ENCODE results near the gene FBXO34. TPM values are rescaled to one million over a fixed set of nuclear protein-coding genes. Genes with fewer than 3 reads are reported as not detected.

The FBXO34 gene
- total RNA-seq, 1 donor from 2014 or later = 29.5 TPM

DNA sequence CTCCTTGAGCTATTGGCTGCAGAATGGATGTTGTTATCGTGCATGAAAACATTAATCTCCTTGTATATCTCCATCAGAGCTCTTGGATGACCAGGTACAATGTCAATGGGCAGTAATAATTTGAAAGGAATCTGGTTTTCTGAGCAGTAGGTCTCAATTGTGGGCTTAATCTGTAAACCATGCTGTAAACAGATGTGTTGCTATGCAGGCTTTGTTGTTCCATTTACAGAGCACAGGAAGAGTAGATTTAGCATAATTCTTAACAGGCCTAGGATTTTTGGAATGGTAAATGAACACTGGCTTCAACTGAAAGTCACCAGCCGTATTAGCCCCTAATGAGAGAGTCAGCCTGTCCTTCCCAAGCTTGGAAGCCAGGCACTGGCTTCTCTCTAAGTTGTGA is 90.0 kb downstream of the FBXO34 start:
- H3K27me3 ChIP-seq (ENCODE audit: control insufficient read depth, insufficient read depth, low read length) = no peaks in the 10 kb centered on the region
- FAIRE-seq (no peak), DNase-seq (ENCODE audit: low read depth) (no peak)
- no peak overlapping the region for H3K4me3 ChIP-seq (ENCODE audit: low read depth, low read length)
- no peaks in the 10 kb centered on the region for H3K36me3 ChIP-seq (ENCODE audit: control insufficient read depth, insufficient read depth, low read length)
- TF ChIP-seq, protein P1, sequence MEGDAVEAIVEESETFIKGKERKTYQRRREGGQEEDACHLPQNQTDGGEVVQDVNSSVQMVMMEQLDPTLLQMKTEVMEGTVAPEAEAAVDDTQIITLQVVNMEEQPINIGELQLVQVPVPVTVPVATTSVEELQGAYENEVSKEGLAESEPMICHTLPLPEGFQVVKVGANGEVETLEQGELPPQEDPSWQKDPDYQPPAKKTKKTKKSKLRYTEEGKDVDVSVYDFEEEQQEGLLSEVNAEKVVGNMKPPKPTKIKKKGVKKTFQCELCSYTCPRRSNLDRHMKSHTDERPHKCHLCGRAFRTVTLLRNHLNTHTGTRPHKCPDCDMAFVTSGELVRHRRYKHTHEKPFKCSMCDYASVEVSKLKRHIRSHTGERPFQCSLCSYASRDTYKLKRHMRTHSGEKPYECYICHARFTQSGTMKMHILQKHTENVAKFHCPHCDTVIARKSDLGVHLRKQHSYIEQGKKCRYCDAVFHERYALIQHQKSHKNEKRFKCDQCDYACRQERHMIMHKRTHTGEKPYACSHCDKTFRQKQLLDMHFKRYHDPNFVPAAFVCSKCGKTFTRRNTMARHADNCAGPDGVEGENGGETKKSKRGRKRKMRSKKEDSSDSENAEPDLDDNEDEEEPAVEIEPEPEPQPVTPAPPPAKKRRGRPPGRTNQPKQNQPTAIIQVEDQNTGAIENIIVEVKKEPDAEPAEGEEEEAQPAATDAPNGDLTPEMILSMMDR (IDR thresholded peaks at IDR 0.05; ENCODE audit: insufficient read depth, low read length, severe bottlenecking) = no peak

DNA sequence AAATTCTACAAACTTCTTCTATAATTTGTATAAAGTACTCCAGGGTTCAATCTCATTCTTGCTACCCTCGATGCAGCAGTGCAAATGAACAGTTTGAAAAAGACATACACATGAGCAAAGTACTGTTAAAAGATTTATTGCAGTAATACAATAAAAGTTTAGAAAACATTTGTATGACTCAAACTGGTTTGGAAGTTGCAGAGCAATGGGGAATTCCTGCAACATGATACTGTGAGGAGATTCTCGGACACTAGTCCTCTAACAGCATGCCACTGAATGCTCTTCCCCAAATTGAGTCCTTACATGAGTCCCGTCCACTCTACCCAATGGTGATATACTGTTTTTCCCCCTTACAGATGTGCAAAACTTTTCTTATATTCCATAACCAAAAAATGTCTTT is 95.0 kb downstream of the FBXO34 start:
- Histone ChIP-seq H3K4me3 (ENCODE audit: low read depth, low read length) (no peak overlapping the region), H3K27me3 (ENCODE audit: control insufficient read depth, insufficient read depth, low read length) (no peaks in the 10 kb centered on the region), H3K36me3 (ENCODE audit: control insufficient read depth, insufficient read depth, low read length) (peaks cover 1% of the 10 kb centered on the region)
- TF ChIP-seq, protein P1 (IDR thresholded peaks at IDR 0.05; ENCODE audit: insufficient read depth, low read length, severe bottlenecking) = no peak
- peak; percentile 53 for DNase-seq (ENCODE audit: low read depth)
- no peak for FAIRE-seq

DNA sequence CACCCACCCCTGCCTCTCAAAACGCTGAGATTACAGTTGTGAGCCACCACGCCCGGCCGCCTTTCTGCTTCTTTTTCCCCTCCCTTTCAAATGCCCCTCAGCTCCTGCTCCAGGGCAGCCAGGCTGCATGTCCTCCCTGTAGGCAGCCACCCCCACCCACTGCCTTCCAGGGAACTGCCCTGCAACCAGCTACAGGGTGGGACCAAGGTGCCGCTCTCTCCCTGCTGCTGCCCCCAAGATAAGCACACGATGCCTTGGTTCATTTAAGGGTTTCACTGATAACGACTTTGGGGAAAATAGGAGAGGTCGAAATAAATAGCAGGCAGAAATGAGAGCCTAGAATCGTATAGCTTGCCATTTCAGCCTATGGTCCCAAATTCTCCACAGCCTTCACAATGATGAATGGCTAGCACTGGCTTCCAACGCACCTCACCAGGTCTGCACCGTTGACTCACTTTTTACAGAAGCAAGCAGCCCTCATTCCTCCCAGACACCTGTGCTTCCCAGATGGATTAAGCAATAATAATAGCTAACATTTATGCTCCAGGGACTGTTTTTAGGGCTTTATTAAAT is 99.7 kb downstream of the FBXO34 start:
- DNase-seq (ENCODE audit: low read depth) = no peak
- TF ChIP-seq, protein P1 (IDR thresholded peaks at IDR 0.05; ENCODE audit: insufficient read depth, low read length, severe bottlenecking) = no peak
- peaks cover 1% of the 10 kb centered on the region for H3K36me3 ChIP-seq (ENCODE audit: control insufficient read depth, insufficient read depth, low read length)
- H3K27me3 ChIP-seq (ENCODE audit: control insufficient read depth, insufficient read depth, low read length) = no peaks in the 10 kb centered on the region
- no peak for FAIRE-seq
- H3K4me3 ChIP-seq (ENCODE audit: low read depth, low read length) = no peak overlapping the region

DNA sequence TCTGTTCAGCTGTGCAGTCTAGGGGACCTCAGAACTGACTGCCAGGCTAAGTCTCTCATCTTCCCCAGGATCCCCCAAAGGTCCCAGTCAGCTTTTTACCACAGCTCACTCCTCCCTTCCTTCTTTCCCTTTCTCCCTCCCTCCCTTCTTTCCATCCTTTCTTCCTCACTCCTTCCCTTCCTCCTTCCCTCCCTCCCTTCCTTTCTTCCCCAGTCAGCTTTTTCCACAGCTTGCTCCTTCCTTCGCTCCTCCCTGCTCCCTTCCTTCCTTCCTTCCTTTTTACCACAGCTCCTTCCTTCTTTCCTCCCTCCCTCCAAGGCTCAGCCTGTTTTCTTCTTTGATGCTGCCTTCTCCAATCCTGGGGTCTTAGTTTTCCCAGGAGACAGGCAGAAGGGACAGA is 101.2 kb downstream of the FBXO34 start:
- H3K36me3 ChIP-seq (ENCODE audit: control insufficient read depth, insufficient read depth, low read length) = peaks cover 3% of the 10 kb centered on the region
- TF ChIP-seq, protein P1 (IDR thresholded peaks at IDR 0.05; ENCODE audit: insufficient read depth, low read length, severe bottlenecking) = no peak
- DNase-seq (ENCODE audit: low read depth) (no peak), FAIRE-seq (no peak)
- H3K27me3 ChIP-seq (ENCODE audit: control insufficient read depth, insufficient read depth, low read length) = no peaks in the 10 kb centered on the region
- H3K4me3 ChIP-seq (ENCODE audit: low read depth, low read length) = no peak overlapping the region

DNA sequence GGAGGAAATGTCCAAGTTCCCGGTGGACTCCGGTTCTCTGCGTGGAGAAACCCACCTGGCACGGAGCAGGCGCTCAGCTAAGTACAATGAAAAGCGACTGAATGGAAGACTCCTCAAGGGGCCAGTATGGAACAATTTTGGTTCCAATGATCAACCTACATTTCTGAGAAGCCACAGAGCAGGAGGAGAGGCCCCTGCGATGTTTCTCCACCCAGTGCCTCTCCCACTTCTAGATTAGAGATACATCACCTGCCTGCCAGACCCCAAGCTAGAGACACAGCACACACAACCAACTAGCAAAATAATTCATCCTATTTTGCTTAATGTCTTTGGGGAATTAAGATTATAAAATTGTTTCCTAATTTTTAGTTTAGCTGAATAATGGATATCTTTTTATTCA is 101.6 kb downstream of the FBXO34 start:
- no peak overlapping the region for H3K4me3 ChIP-seq (ENCODE audit: low read depth, low read length)
- H3K36me3 ChIP-seq (ENCODE audit: control insufficient read depth, insufficient read depth, low read length) = peaks cover 3% of the 10 kb centered on the region
- H3K27me3 ChIP-seq (ENCODE audit: control insufficient read depth, insufficient read depth, low read length) = no peaks in the 10 kb centered on the region
- no peak for DNase-seq (ENCODE audit: low read depth)
- TF ChIP-seq, protein P1 (IDR thresholded peaks at IDR 0.05; ENCODE audit: insufficient read depth, low read length, severe bottlenecking) = no peak
- no peak for FAIRE-seq
